Prostate gland (tissue), 2 donors: ENCODE results near the gene RASSF8.

Source experiments
- POLR2A ChIP-seq: fragments of 450-650 bp; IDR thresholded peaks from one replicate; pipeline ENCODE4 v1.6.1; 2016; ENCODE audit warnings: antibody characterized with exemption, mild to moderate bottlenecking
- TF ChIP-seq, protein P1 (sequence below), 4 experiments: fragments of 200-600 bp in 2 of 4; fragments of 450-650 bp in 2 of 4; sonication (generic) in 2 of 4; IDR thresholded peaks; 1 replicate in 3 of 4; 2 replicates in 1 of 4; pipeline ENCODE4 v1.5.1; 2016 to 2019; ENCODE audit warnings: antibody characterized with exemption in 4 of 4, mild to moderate bottlenecking in 2 of 4, moderate library complexity in 2 of 4

DNA sequence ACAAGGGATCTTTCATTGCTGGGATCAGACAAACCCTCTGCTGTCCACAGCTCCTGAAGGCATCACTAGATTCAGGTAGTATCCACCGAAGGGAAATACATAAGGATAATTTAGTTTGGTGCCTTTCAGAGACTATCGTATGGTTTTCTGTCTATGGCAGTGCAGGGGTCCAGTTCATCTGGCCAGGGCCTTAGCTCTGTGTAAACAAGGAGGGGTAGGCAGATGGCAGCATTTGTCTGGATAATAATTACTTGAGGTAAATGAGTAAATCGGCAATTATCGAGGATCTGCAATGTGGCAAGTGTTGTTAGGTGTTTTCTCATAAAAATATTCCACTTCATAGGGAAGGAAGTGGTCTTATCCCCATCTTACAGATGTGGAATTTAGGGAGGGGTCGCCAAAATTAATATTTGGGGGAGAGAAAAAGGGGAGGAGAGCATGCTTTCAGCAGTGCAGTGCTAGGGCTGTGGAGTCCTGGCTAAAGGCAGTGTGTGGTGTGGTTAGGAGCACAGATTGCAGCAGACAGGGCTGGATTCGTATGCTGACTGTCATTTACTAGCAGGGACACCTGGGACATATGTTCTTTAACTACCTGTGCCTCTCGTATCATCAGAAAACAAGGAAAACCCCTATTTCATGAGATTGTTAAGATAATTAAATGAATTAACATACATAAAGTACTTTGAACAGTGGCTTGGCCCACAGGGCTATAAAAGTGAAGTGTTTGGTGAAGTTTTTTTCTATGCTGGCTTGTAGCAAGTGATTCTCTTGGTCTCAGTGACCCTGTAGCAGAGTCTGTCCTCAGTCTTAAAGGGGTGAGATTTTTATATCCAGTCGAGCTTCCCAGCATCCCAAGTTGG, 27.1 kb downstream of the RASSF8 start:
- TF ChIP-seq, protein P1, sequence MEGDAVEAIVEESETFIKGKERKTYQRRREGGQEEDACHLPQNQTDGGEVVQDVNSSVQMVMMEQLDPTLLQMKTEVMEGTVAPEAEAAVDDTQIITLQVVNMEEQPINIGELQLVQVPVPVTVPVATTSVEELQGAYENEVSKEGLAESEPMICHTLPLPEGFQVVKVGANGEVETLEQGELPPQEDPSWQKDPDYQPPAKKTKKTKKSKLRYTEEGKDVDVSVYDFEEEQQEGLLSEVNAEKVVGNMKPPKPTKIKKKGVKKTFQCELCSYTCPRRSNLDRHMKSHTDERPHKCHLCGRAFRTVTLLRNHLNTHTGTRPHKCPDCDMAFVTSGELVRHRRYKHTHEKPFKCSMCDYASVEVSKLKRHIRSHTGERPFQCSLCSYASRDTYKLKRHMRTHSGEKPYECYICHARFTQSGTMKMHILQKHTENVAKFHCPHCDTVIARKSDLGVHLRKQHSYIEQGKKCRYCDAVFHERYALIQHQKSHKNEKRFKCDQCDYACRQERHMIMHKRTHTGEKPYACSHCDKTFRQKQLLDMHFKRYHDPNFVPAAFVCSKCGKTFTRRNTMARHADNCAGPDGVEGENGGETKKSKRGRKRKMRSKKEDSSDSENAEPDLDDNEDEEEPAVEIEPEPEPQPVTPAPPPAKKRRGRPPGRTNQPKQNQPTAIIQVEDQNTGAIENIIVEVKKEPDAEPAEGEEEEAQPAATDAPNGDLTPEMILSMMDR (IDR thresholded peaks at IDR 0.05): no peak
- TF ChIP-seq POLR2A: no peak
